ENCODE results near the gene MAST4. TPM values are rescaled to one million over a fixed set of nuclear protein-coding genes. Genes with fewer than 3 reads are reported as not detected.

MAST4 gene
- total and polyA plus RNA-seq, 4 donors = 17.1 to 34.6 (median 21.0) TPM

DNA sequence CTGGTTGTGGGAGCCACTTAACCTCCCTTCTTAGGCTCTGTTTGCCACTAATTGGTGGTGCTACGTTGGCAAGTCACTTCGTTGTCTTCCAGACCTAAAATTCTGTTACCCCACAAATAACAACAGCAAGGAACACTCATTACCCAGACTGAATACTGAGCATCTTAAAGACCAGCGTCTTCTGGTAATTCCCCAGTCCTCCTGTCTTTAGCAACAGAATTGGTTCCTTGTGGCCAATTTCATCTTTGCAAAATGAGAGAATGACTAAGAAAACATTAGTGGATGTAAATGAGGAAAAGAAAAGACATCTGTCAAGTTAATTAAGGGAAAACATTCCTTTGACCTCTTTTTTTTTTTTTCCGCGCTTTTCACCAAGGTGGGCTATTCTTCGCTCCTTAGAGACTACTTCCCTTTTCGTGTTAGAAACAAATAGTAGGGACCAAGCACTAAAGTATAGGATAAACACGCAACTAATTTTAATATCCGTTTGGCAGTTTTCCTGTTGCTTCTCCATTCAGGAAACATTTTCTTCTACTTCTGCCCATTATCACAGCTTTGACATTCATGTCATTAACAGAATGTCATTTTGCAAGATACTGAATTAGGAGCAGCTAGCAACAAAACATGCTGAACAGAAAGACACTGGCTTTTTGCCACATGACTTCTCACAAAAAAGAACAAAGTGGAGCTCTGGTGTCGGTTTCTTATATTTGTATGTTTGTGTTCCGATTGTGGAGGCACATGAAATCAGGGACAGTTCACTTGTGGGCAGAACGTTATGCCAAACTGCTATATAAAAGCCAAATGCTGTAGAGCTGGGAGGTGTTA lies 446.2 kb downstream of the MAST4 start:
- DNase-seq (ENCODE audit: low read depth in 4 of 6, low spot score in 6 of 6) = peak in 2 of 6 donors; percentile 76 to 86
- Histone ChIP-seq H3K27ac (ENCODE audit: low read depth, low read length) (no peak overlapping the region), H3K4me1 (ENCODE audit: control insufficient read depth, insufficient read depth, low read length) (peaks cover 3% of the 10 kb centered on the region), H3K36me3 (ENCODE audit: control insufficient read depth, insufficient read depth, low read length) (no peaks in the 10 kb centered on the region), H3K4me3 (ENCODE audit: low read depth, low read length) (no peak overlapping the region), H3K9me3 (ENCODE audit: control insufficient read depth, insufficient read depth, low read length) (no peaks in the 10 kb centered on the region), H3K27me3 (ENCODE audit: control insufficient read depth, insufficient read depth, low read length) (no peaks in the 10 kb centered on the region)
- 47% methylated on average over 6 of the region's 12 CpGs for WGBS (ENCODE audit: insufficient coverage)

DNA sequence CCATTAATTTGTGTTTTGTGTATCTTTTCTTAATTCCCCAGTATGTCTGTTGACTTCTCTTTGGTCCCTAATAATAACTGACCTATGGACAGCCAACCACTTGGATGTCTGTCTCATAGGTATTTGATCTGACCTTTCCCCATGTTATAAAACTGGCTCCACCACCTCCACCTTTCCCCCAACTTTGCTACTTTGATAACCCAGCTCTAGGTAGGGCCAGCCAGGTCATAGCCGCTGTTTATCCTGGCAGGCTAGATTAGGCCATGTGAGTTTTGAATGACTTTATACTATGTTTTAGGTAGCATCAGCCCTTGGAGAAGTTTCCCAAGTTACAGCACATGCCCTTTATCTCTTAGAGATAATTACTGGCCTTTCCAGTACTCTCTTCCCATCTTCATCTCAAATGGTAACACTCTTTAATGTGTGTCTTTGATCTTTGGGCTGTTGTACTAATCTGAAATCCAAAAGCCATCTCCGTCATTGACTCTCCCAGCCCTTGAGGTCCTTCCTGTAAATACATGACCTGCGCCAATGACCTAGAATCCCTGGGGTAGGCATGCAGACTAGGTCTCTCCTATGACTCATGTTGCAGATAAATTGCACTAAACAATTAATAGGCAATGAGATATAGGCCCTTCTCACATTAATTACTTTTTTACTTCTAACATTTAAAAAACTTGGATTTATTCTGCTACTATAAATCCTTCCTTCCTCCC lies 447.8 kb downstream of the MAST4 start:
- 100% methylated on average over 1 of the region's 3 CpGs for WGBS (ENCODE audit: insufficient coverage)
- Histone ChIP-seq H3K4me3 (ENCODE audit: low read depth, low read length) (no peak overlapping the region), H3K27me3 (ENCODE audit: control insufficient read depth, insufficient read depth, low read length) (no peaks in the 10 kb centered on the region), H3K4me1 (ENCODE audit: control insufficient read depth, insufficient read depth, low read length) (peaks cover 3% of the 10 kb centered on the region), H3K36me3 (ENCODE audit: control insufficient read depth, insufficient read depth, low read length) (no peaks in the 10 kb centered on the region), H3K9me3 (ENCODE audit: control insufficient read depth, insufficient read depth, low read length) (no peaks in the 10 kb centered on the region), H3K27ac (ENCODE audit: low read depth, low read length) (no peak overlapping the region)
- no peak for DNase-seq (ENCODE audit: low read depth in 4 of 6, low spot score in 6 of 6)

DNA sequence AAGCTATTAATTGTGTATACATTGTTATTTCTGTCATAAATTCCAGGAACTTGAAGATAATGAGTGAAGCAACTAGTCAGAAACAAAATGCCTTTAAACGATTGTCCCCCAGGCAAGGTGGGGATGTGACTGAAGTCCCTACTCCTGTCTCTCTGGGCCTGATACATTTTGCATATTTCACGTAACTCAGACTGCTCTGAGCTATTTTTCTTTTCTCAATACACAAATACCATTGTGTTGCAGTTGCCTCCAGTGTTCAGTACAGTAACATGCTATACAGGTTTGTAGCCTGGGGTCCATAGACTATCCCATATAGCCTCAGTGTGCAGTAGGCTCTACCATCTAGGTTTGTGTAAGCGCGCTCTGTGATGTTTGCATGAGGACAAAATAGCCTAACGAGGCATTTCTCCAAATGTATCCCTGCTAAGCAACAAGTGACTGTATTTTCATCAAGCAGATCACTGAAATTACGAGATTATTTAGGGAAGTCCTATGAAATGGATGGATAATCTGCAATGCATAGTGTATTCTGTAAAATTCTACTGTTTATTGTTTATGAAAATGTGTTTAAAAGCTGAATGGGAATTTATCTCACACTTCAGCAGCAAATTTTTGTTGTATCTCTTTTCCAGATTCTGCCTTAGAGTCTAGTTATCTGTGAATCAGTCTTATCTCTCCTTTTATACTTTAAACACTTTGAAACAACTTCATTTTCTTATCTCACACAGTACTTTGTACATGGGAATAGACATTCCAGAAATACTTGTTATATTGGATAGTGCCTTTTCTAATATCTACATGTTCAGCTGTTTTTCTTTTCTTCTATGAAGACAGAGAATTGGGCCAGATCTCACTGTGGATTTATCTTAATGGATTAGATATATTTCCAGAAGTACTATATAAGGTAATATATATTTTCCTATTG lies 449.9 kb downstream of the MAST4 start:
- DNase-seq (ENCODE audit: low read depth in 4 of 6, low spot score in 6 of 6) = no peak
- Histone ChIP-seq H3K4me1 (ENCODE audit: control insufficient read depth, insufficient read depth, low read length) (peaks cover 3% of the 10 kb centered on the region), H3K9me3 (ENCODE audit: control insufficient read depth, insufficient read depth, low read length) (no peaks in the 10 kb centered on the region), H3K4me3 (ENCODE audit: low read depth, low read length) (no peak overlapping the region), H3K36me3 (ENCODE audit: control insufficient read depth, insufficient read depth, low read length) (no peaks in the 10 kb centered on the region), H3K27ac (ENCODE audit: low read depth, low read length) (no peak overlapping the region), H3K27me3 (ENCODE audit: control insufficient read depth, insufficient read depth, low read length) (no peaks in the 10 kb centered on the region)
- WGBS (ENCODE audit: insufficient coverage) = 93% methylated on average over 5 of the region's 6 CpGs

DNA sequence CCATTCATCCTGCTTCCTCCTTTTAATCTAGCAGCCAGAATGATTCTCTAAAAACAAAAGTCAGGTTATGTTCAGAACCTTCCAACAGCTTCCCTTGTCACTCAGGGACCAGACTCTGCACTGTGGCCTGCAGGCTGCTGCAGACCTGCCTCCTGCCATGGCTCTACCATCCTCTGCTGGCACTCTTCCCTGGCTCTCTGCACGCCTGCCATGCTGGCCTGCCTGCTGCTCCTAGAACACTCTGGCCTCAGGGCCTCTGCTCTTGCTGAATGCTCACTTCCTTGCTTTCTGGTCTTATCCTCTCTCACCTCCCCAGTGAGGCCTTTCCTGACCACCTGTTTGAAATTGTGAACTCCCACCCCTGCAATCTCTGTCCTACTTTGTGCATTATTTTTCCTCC lies 451.0 kb downstream of the MAST4 start:
- H3K9me3 ChIP-seq (ENCODE audit: control insufficient read depth, insufficient read depth, low read length) = no peaks in the 10 kb centered on the region
- H3K4me1 ChIP-seq (ENCODE audit: control insufficient read depth, insufficient read depth, low read length) = peaks cover 3% of the 10 kb centered on the region

DNA sequence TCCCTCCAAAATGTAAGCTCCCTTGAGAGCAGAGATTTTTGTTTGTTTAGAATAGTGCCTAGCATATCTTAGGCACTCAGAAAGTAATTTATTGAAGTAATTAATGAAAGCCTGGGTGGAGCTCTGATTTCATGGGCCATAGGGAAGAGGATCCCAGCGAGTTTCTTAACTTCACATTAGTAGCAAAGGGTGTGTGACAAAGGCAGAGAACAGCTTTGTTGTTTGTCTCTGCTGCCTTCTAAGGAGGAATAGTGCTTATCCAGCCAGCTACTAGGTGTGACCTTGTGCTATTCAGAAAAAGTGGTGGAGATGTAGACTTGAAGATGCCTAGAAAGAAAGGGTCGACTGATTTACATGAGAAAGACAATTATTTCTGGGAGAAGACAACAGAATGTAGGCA lies 451.4 kb downstream of the MAST4 start:
- H3K27ac ChIP-seq (ENCODE audit: low read depth, low read length) = no peak overlapping the region
- no peak for DNase-seq (ENCODE audit: low read depth in 4 of 6, low spot score in 6 of 6)
- H3K36me3 ChIP-seq (ENCODE audit: control insufficient read depth, insufficient read depth, low read length) = no peaks in the 10 kb centered on the region
- no peaks in the 10 kb centered on the region for H3K27me3 ChIP-seq (ENCODE audit: control insufficient read depth, insufficient read depth, low read length)
- peaks cover 3% of the 10 kb centered on the region for H3K4me1 ChIP-seq (ENCODE audit: control insufficient read depth, insufficient read depth, low read length)
- 61% methylated on average over 2 of the region's 2 CpGs for WGBS (ENCODE audit: insufficient coverage)
- no peak overlapping the region for H3K4me3 ChIP-seq (ENCODE audit: low read depth, low read length)
- H3K9me3 ChIP-seq (ENCODE audit: control insufficient read depth, insufficient read depth, low read length) = no peaks in the 10 kb centered on the region

More for the DNA sequence above, 451.0 kb downstream of the MAST4 start:
- Histone ChIP-seq H3K36me3 (ENCODE audit: control insufficient read depth, insufficient read depth, low read length) (no peaks in the 10 kb centered on the region), H3K27me3 (ENCODE audit: control insufficient read depth, insufficient read depth, low read length) (no peaks in the 10 kb centered on the region), H3K4me3 (ENCODE audit: low read depth, low read length) (no peak overlapping the region), H3K27ac (ENCODE audit: low read depth, low read length) (no peak overlapping the region)
- WGBS (ENCODE audit: insufficient coverage) = 38% methylated on average over 1 of the region's 1 CpG
- DNase-seq (ENCODE audit: low read depth in 4 of 6, low spot score in 6 of 6) = peak in 2 of 6 donors; percentile 56 to 78

DNA sequence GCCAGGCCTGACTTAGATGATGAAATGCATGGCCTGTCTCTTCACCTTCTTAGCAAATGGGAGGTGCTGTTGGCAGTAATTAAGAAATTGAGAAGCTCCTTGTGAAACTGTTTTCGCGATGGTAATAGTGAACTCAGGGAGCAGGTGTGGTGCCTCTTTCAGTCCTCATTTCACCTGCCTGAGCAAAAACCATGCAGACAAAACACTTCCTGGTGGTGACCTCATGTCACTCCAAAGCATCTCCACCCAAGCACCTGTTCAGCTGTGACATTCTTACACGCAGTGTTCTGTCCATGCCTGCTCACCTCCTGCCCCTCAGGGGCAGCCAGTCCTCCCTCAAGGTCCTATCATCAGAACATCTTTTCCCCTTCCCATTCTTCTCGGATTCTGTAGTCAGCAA lies 453.9 kb downstream of the MAST4 start:
- Histone ChIP-seq H3K27me3 (ENCODE audit: control insufficient read depth, insufficient read depth, low read length) (no peaks in the 10 kb centered on the region), H3K27ac (ENCODE audit: low read depth, low read length) (no peak overlapping the region), H3K9me3 (ENCODE audit: control insufficient read depth, insufficient read depth, low read length) (no peaks in the 10 kb centered on the region), H3K4me1 (ENCODE audit: control insufficient read depth, insufficient read depth, low read length) (peaks cover 3% of the 10 kb centered on the region), H3K36me3 (ENCODE audit: control insufficient read depth, insufficient read depth, low read length) (no peaks in the 10 kb centered on the region), H3K4me3 (ENCODE audit: low read depth, low read length) (no peak overlapping the region)
- WGBS (ENCODE audit: insufficient coverage) = 96% methylated on average over 3 of the region's 4 CpGs
- no peak for DNase-seq (ENCODE audit: low read depth in 4 of 6, low spot score in 6 of 6)

DNA sequence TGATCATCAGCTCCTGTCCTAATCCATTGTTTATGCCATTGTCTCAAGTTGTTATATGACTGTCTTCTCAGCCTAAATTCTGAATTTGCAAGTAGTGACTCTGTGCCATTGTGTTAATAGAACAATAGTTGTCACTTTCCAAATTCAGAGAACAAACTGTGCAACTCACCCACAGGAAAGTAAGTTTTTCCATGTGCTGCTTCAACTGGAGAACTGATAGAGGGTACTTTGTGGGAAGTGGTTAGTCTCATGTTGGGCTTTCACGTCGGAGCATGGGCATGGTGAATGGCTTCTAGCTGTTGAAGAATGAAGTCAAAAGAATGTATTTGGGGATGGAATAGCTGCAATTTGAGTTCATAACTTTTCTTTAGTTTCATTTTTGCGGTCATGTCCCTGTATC lies 454.4 kb downstream of the MAST4 start:
- H3K4me3 ChIP-seq (ENCODE audit: low read depth, low read length) = no peak overlapping the region
- WGBS (ENCODE audit: insufficient coverage) = 87% methylated on average over 3 of the region's 3 CpGs
- no peaks in the 10 kb centered on the region for H3K36me3 ChIP-seq (ENCODE audit: control insufficient read depth, insufficient read depth, low read length)
- no peaks in the 10 kb centered on the region for H3K9me3 ChIP-seq (ENCODE audit: control insufficient read depth, insufficient read depth, low read length)
- DNase-seq (ENCODE audit: low read depth in 4 of 6, low spot score in 6 of 6) = no peak
- H3K27ac ChIP-seq (ENCODE audit: low read depth, low read length) = no peak overlapping the region
- H3K4me1 ChIP-seq (ENCODE audit: control insufficient read depth, insufficient read depth, low read length) = peaks cover 3% of the 10 kb centered on the region
- no peaks in the 10 kb centered on the region for H3K27me3 ChIP-seq (ENCODE audit: control insufficient read depth, insufficient read depth, low read length)

DNA sequence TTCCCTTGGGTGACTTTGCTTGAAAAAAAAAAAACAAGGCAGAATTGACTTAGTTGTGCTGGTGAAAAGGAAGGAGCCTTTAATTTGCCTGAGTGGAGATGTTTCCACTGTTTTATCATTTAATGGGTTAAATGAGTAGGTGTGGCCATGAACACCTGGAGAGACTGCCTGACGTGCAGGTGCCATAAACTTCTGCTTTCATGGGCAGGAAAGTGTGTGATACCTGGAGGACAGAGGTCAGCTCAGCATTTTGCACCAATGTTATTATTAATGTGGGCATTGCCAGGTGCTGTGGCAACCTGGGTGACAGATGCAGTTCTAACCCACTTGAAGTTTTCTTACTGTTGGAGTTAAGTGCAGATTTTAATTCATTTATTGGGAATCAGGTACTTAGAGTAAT lies 455.0 kb downstream of the MAST4 start:
- Histone ChIP-seq H3K4me3 (ENCODE audit: low read depth, low read length) (no peak overlapping the region), H3K4me1 (ENCODE audit: control insufficient read depth, insufficient read depth, low read length) (peaks cover 3% of the 10 kb centered on the region), H3K36me3 (ENCODE audit: control insufficient read depth, insufficient read depth, low read length) (no peaks in the 10 kb centered on the region), H3K9me3 (ENCODE audit: control insufficient read depth, insufficient read depth, low read length) (no peaks in the 10 kb centered on the region), H3K27me3 (ENCODE audit: control insufficient read depth, insufficient read depth, low read length) (no peaks in the 10 kb centered on the region), H3K27ac (ENCODE audit: low read depth, low read length) (no peak overlapping the region)
- DNase-seq (ENCODE audit: low read depth in 4 of 6, low spot score in 6 of 6) = no peak
- 67% methylated on average over 1 of the region's 1 CpG for WGBS (ENCODE audit: insufficient coverage)

DNA sequence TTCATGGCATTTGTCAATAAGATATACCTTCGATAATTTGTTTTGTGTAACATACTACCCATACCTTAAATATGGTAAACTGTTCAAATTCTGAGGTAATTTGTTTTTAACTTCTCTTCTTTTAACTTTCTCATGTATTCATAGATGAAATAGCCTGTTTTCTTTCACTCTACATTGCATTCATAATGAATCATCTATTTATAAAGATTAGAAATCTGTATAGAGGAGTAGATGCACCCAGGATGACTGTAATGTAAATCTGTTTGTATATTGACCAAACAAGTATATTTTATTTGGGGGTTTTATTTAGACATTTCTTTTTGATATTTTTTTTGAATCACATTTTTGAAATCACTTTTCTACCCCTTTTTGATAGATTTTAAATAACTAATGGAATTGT lies 455.8 kb downstream of the MAST4 start:
- Histone ChIP-seq H3K9me3 (ENCODE audit: control insufficient read depth, insufficient read depth, low read length) (no peaks in the 10 kb centered on the region), H3K4me3 (ENCODE audit: low read depth, low read length) (no peak overlapping the region), H3K4me1 (ENCODE audit: control insufficient read depth, insufficient read depth, low read length) (peaks cover 6% of the 10 kb centered on the region), H3K36me3 (ENCODE audit: control insufficient read depth, insufficient read depth, low read length) (no peaks in the 10 kb centered on the region), H3K27ac (ENCODE audit: low read depth, low read length) (no peak overlapping the region), H3K27me3 (ENCODE audit: control insufficient read depth, insufficient read depth, low read length) (no peaks in the 10 kb centered on the region)
- no peak for DNase-seq (ENCODE audit: low read depth in 4 of 6, low spot score in 6 of 6)
- WGBS (ENCODE audit: insufficient coverage) = no CpG with 5 or more reads among the region's 1 CpG
